Gastroesophageal sphincter (tissue), 4 donors: ENCODE data around the gene GFAP. TPM values are rescaled to one million over a fixed set of nuclear protein-coding genes. Genes with fewer than 3 reads are reported as not detected.

Source experiments
- ATAC-seq: fragments of 150-250 bp; one replicate; pipeline ENCODE4 v1.9.1; 2016; ENCODE audit warnings: mild to moderate bottlenecking, moderate library complexity
- H3K27ac ChIP-seq, 4 donors: fragments of 200-600 bp; sonication (generic) in 3 of 4; 1 replicate in 3 of 4; 2 replicates in 1 of 4; pipeline ENCODE4 v1.5.1; 2016 to 2019
- H3K27me3 ChIP-seq: fragments of 200-600 bp; sonication (generic); one replicate; pipeline ENCODE4 v1.5.1; 2019
- H3K36me3 ChIP-seq, 2 donors: fragments of 200-600 bp; sonication (generic); one replicate each; pipeline ENCODE4 v1.5.1; 2019; ENCODE audit warnings: control low read depth in 1 of 2
- H3K4me1 ChIP-seq, 3 donors: fragments of 200-600 bp; sonication (generic); 1 replicate in 2 of 3; 2 replicates in 1 of 3; pipeline ENCODE4 v1.5.1; 2016 to 2019; ENCODE audit warnings: control low read depth in 2 of 3
- H3K4me3 ChIP-seq, 2 donors: fragments of 200-600 bp; sonication (generic); one replicate each; pipeline ENCODE4 v1.5.1; 2019; ENCODE audit warnings: mild to moderate bottlenecking in 1 of 2, moderate library complexity in 1 of 2
- H3K9me3 ChIP-seq, 3 donors: fragments of 200-600 bp; sonication (generic); one replicate each; pipeline ENCODE4 v1.5.1; 2017 to 2019; ENCODE audit warnings: control low read depth in 2 of 3
- CTCF ChIP-seq, 4 experiments: fragments of 200-600 bp in 2 of 4; fragments of 450-650 bp in 2 of 4; sonication (generic) in 1 of 4; IDR thresholded peaks; one replicate each; pipeline ENCODE4 v1.5.1; 2017 to 2019; ENCODE audit warnings: antibody characterized with exemption in 4 of 4, mild to moderate bottlenecking in 2 of 4, moderate library complexity in 2 of 4
- EP300 ChIP-seq: sonication (generic); formaldehyde crosslinking; IDR thresholded peaks from one replicate; pipeline ENCODE4 v1.6.1; 2017; ENCODE audit warnings: antibody characterized with exemption, mild to moderate bottlenecking
- POLR2A ChIP-seq, 2 donors: fragments of 450-650 bp; IDR thresholded peaks; one replicate each; pipeline ENCODE4 v1.6.1; 2017; ENCODE audit warnings: antibody characterized with exemption in 2 of 2, mild to moderate bottlenecking in 2 of 2, moderate library complexity in 1 of 2
- POLR2AphosphoS5 ChIP-seq: sonication (generic); formaldehyde crosslinking; IDR thresholded peaks from one replicate; pipeline ENCODE4 v1.6.1; 2017; ENCODE audit warnings: antibody characterized with exemption
- WGBS, 2 donors: methylation state at CpG; one replicate each; pipeline ENCODE4 v1.1.5; 2018; ENCODE audit warnings: low coverage in 1 of 2; 5-methylcytosine and 5-hydroxymethylcytosine counted together
- total RNA-seq, 4 donors: library from RNA; depleted of rRNA; stranded (reverse); fragments of >200 nt; gene quantifications; one replicate each; pipeline ENCODE4 v1.1.0, GENCODE V29; 2016

The GFAP gene
- total RNA-seq = 1 to 10 TPM in 2 of 4 donors, under 1 TPM in 1, not detected in 1; 0.77 to 3.8 (median 1.1) TPM

DNA sequence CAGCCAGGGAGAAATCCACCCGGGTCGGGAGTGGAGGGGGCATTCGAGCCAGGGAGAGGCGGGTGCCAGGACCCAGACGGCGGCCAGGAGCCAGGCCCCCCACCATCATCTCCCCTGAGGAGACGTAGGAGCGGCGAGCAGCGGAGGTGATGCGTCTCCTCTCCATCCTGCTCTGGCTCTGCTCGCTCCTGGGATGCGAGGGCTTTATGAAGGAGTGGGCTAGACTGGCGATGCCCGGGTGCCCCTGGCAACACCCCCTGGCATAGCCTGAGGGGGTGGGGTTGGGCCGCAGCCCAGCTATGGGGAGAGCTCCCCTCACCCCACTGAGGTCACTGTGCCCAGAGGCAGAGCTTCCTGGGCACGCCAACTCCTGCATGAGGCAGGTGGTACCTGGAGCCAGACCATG lies at the start of gene GFAP:
GFAP (minus strand) TSS at position 180 of the 406 bp plus-strand sequence; CDS start at position 166, 14 bp downstream.
- 93% methylated on average over 3 of the region's 17 CpGs; no CpG with 5 or more reads in 1 of the 2 donors for WGBS, 2 donors
- TF ChIP-seq CTCF (IDR thresholded peaks at IDR 0.05) (no peak), EP300 (no peak), POLR2AphosphoS5 (no peak), POLR2A (IDR thresholded peaks at IDR 0.05) (no peak)
- Histone ChIP-seq H3K27ac (peak within 1 kb of the TSS in 3 of 4 donors; percentile 63 to 73 (median 69)), H3K27me3 (peaks cover 22% of the 10 kb centered on the region), H3K4me3 (no peak within 1 kb of the TSS), H3K9me3 (no peaks in the 10 kb centered on the region), H3K4me1 (peaks cover 0 to 40% (median 19%) of the 10 kb centered on the region in 3 donors), H3K36me3 (no peaks in the 10 kb centered on the region)
- ATAC-seq = no peak

GRCh38 chr17:44961921-44962350 lies 46.6 kb upstream of the GFAP start:
- Histone ChIP-seq H3K27me3 (peaks cover 54% of the 10 kb centered on the region), H3K36me3 (no peaks in the 10 kb centered on the region), H3K27ac (no peak overlapping the region), H3K4me1 (peaks cover 0 to 20% (median 7%) of the 10 kb centered on the region in 3 donors), H3K4me3 (no peak overlapping the region), H3K9me3 (no peaks in the 10 kb centered on the region)
- 65 to 100% methylated on average over 1 to 6 of the region's 7 CpGs for WGBS, 2 donors
- ATAC-seq = no peak
- no peak for TF ChIP-seq POLR2A (IDR thresholded peaks at IDR 0.05)

DNA sequence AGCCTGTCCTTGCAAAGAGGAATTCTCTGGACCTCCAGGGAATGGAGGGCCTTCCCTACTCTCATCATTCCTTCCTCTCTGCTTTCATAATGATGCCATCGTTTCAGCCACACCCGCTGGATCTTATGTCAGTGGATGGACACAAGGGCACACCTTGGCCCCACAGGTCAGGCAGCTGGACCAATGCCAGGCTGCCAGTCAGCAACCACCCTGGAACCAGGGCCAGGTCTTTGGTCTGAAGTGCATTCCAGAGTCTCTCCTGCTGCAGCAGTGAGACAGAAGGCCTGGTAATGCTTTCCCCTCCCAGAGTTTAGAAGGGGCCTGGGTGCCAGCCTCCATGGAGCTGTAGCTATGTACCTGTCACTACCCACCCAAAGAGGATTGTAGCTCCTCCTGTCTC lies 45.4 kb upstream of the GFAP start:
- WGBS, 2 donors = no CpG with 5 or more reads among the region's 2 CpGs
- Histone ChIP-seq H3K27ac (no peak overlapping the region), H3K9me3 (no peaks in the 10 kb centered on the region), H3K27me3 (peaks cover 41% of the 10 kb centered on the region), H3K36me3 (no peaks in the 10 kb centered on the region), H3K4me3 (no peak overlapping the region), H3K4me1 (peaks cover 0 to 10% (median 5%) of the 10 kb centered on the region in 3 donors)
- no peak for ATAC-seq
- TF ChIP-seq EP300 (no peak), POLR2A (IDR thresholded peaks at IDR 0.05) (no peak), POLR2AphosphoS5 (no peak), CTCF (IDR thresholded peaks at IDR 0.05) (no peak)

DNA sequence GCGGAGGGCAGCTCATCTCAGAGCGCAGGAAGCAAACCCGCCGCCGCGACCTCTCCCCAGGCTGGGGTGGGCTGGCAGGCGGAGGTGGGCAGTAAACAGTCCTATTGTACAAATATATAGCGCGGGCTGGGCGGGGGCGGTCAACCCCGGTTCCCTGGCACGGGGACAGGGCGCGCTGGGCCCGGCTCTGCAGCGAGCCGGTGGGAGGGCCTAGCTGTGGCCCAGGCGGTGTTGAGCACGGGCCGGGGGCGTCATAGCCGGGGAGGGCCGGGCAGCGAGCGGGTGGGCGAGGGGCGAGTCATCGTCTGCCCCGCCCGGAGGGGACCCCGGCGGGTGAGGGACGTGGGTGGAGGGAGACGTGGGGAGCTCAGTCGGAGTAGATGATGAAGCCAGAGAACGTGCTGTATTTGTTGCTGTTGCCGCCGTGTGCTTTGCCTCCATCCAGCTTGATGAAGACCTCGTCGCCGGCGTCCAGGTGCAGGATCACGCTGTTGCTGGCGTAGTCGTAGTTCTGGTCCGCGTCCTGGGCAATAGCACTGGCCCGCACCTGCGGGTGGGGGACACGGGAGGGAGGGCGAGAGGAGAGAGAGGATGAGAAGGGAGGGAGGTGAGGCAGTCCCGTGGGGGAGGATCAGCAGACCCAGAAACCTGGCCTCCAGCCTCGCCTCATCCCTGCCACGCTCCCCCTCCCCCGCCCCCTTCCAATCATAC lies 44.7 kb upstream of the GFAP start:
- peaks cover 0 to 10% (median 5%) of the 10 kb centered on the region in 3 donors for H3K4me1 ChIP-seq
- no peak for TF ChIP-seq EP300
- TF ChIP-seq POLR2A (IDR thresholded peaks at IDR 0.05) = no peak
- TF ChIP-seq POLR2AphosphoS5 = no peak
- no peak for TF ChIP-seq CTCF (IDR thresholded peaks at IDR 0.05)
- H3K9me3 ChIP-seq = no peaks in the 10 kb centered on the region
- peaks cover 34% of the 10 kb centered on the region for H3K27me3 ChIP-seq
- WGBS, 2 donors = 0 to 50% methylated on average over 1 to 18 of the region's 56 CpGs
- no peak overlapping the region for H3K27ac ChIP-seq
- no peak overlapping the region for H3K4me3 ChIP-seq
- H3K36me3 ChIP-seq = no peaks in the 10 kb centered on the region
- no peak for ATAC-seq

- no peak overlapping the region for H3K4me3 ChIP-seq
- no peak for ATAC-seq
- H3K36me3 ChIP-seq = no peaks in the 10 kb centered on the region
- 67 to 75% methylated on average over 2 to 3 of the region's 8 CpGs for WGBS, 2 donors
- H3K27ac ChIP-seq = no peak overlapping the region
- no peaks in the 10 kb centered on the region for H3K9me3 ChIP-seq
- peaks cover 22% of the 10 kb centered on the region for H3K27me3 ChIP-seq
- H3K4me1 ChIP-seq = peaks cover 0 to 10% (median 5%) of the 10 kb centered on the region in 3 donors
- TF ChIP-seq POLR2AphosphoS5 = no peak
- no peak for TF ChIP-seq POLR2A (IDR thresholded peaks at IDR 0.05)
- no peak for TF ChIP-seq CTCF (IDR thresholded peaks at IDR 0.05)
- TF ChIP-seq EP300 = no peak
Observed at GRCh38 chr17:44956998-44957981, 42.0 kb upstream of the GFAP start.
